Chondrocyte (in vitro differentiated cells): ENCODE results near the gene COL4A4. TPM values are rescaled to one million over a fixed set of nuclear protein-coding genes. Genes with fewer than 3 reads are reported as not detected.
"Not testable (repeated sequence)": the region's sequence is repeated elsewhere in the genome, so short reads cannot be mapped to it uniquely, and the experiment has no call there.

Experiments used
- DNase-seq: peaks from one replicate; pipeline ENCODE4 v3.0.0; 2021; ENCODE audit warnings: mixed read lengths, low spot score
- H3K27ac Mint-ChIP-seq: one replicate; pipeline ENCODE4 v1.8.0; 2021; ENCODE audit warnings: mild to moderate bottlenecking, moderate library complexity, mixed read lengths; ENCODE audit not compliant: unreplicated experiment
- H3K27me3 Mint-ChIP-seq: 2 replicates; pipeline ENCODE4 v1.8.0; 2021; ENCODE audit warnings: low read depth, mixed read lengths
- H3K36me3 Mint-ChIP-seq: 2 replicates; pipeline ENCODE4 v1.8.0; 2021; ENCODE audit warnings: low read depth, mixed read lengths
- H3K4me1 Mint-ChIP-seq: 2 replicates; pipeline ENCODE4 v1.8.0; 2021; ENCODE audit warnings: low read depth, mild to moderate bottlenecking, mixed read lengths
- H3K4me3 Mint-ChIP-seq: one replicate; pipeline ENCODE4 v1.8.0; 2021; ENCODE audit warnings: mild to moderate bottlenecking, moderate library complexity, mixed read lengths; ENCODE audit not compliant: unreplicated experiment
- H3K9me3 Mint-ChIP-seq: 2 replicates; pipeline ENCODE4 v1.8.0; 2021; ENCODE audit warnings: low read depth, mixed read lengths
- total RNA-seq: library from RNA; stranded (reverse); gene quantifications from 3 replicates; pipeline ENCODE4 v1.2.1, GENCODE V29; 2021
- TF ChIP-seq, protein P1 (sequence below): fragments of 200-600 bp; sonication (generic); IDR thresholded peaks from 2 replicates; pipeline ENCODE4 v1.5.0; 2021; ENCODE audit warnings: antibody characterized with exemption, mild to moderate bottlenecking, moderate library complexity

COL4A4 gene
- total RNA-seq, 1 donor from 2014 or later = 7.3 TPM

DNA sequence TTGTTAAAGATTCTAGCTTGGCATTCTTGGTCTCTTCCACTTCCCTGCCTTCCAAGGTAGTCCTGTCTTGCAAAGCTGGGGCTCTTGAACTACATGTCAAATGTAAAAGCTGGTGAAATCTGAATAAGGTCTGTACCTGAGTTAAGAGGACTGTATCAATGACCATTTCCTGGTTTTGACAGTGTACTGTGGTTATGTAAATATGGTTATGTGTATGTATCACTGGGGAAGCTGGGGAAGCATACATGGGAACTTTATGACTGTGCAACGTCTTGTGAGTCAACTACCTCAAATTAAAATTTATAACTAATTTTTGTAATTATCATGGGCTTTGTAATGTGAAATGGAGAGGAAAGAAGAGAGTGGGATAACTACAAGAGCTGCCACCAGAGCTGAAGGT is 81.7 kb downstream of the COL4A4 start:
- Mint-ChIP-seq H3K36me3 (peaks cover 2% of the 10 kb centered on the region), H3K4me1 (peaks cover 6% of the 10 kb centered on the region), H3K27me3 (no peaks in the 10 kb centered on the region), H3K4me3 (no peak overlapping the region), H3K27ac (no peak overlapping the region), H3K9me3 (peaks cover 2% of the 10 kb centered on the region)
- no peak for DNase-seq
- TF ChIP-seq, protein P1, sequence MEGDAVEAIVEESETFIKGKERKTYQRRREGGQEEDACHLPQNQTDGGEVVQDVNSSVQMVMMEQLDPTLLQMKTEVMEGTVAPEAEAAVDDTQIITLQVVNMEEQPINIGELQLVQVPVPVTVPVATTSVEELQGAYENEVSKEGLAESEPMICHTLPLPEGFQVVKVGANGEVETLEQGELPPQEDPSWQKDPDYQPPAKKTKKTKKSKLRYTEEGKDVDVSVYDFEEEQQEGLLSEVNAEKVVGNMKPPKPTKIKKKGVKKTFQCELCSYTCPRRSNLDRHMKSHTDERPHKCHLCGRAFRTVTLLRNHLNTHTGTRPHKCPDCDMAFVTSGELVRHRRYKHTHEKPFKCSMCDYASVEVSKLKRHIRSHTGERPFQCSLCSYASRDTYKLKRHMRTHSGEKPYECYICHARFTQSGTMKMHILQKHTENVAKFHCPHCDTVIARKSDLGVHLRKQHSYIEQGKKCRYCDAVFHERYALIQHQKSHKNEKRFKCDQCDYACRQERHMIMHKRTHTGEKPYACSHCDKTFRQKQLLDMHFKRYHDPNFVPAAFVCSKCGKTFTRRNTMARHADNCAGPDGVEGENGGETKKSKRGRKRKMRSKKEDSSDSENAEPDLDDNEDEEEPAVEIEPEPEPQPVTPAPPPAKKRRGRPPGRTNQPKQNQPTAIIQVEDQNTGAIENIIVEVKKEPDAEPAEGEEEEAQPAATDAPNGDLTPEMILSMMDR = no peak

DNA sequence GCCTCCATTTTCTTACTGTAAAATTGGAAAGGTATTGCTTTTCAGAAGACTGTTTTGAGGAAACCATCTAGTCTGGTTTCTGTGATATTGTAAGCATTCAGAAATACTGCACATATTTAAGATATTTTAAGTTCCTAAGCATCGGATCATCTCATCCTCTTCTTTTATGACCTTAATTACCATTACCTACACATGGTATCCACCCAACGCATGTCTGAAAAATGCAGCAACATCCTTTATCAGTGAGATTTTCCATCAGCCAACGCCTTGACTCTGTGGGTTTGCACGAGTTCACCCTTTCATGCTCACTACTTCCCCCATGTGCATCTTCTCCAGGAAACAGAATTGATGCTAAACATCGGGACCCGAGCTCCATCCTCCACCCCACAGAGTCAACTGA is 84.3 kb downstream of the COL4A4 start:
- Mint-ChIP-seq H3K27ac (no peak overlapping the region), H3K27me3 (no peaks in the 10 kb centered on the region), H3K4me3 (no peak overlapping the region), H3K9me3 (peaks cover 6% of the 10 kb centered on the region), H3K4me1 (peaks cover 6% of the 10 kb centered on the region), H3K36me3 (peaks cover 2% of the 10 kb centered on the region)
- TF ChIP-seq, protein P1 = no peak
- DNase-seq = no peak

DNA sequence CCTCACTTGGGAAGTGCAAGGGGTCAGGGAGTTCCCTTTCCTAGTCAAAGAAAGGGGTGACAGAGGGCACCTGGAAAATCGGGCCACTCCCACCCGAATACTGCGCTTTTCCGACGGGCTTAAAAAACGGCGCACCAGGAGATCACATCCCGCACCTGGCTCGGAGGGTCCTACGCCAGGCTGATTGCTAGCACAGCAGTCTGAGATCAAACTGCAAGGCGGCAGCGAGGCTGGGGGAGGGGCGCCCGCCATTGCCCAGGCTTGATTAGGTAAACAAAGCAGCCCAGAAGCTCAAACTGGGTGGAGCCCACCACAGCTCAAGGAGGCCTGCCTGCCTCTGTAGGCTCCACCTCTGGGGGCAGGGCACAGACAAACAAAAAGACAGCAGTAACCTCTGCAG is 98.9 kb downstream of the COL4A4 start:
- H3K9me3 Mint-ChIP-seq = peaks cover 11% of the 10 kb centered on the region
- not testable (repeated sequence) for H3K27ac Mint-ChIP-seq

DNA sequence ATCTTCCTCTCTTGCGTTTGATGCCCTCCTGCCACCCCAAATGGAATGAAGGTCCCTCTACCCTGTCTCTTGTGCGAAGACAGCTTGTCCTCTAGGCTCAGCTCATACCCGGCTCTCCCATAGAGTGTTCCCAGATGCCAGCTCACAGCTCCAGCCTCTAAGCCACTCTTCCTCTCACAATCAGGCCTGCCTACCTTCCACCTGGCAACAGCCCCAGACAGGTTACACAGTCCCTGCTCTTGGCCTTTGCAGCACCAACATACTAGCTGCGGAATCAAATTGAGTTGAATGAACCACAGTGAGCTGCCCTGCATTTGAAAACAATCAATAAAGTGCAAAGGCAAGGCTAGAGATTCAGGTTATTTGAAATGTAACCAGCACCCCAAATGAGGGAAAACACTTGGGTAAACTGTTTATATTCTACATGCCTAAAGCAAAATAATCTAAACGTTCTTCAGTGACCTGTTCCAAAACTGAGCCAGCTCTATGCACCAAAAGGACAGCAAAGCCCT is 105.1 kb downstream of the COL4A4 start:
- TF ChIP-seq, protein P1 = no peak
- no peak for DNase-seq
- Mint-ChIP-seq H3K36me3 (no peaks in the 10 kb centered on the region), H3K27ac (no peak overlapping the region), H3K4me1 (no peaks in the 10 kb centered on the region), H3K4me3 (no peak overlapping the region), H3K9me3 (peaks cover under 1% of the 10 kb centered on the region), H3K27me3 (no peaks in the 10 kb centered on the region)

More for the DNA sequence above, 98.9 kb downstream of the COL4A4 start:
- DNase-seq, H3K4me1 Mint-ChIP-seq, H3K36me3 Mint-ChIP-seq, H3K27me3 Mint-ChIP-seq: not testable (repeated sequence)
- H3K4me3 Mint-ChIP-seq = peak overlapping the region; percentile 40

DNA sequence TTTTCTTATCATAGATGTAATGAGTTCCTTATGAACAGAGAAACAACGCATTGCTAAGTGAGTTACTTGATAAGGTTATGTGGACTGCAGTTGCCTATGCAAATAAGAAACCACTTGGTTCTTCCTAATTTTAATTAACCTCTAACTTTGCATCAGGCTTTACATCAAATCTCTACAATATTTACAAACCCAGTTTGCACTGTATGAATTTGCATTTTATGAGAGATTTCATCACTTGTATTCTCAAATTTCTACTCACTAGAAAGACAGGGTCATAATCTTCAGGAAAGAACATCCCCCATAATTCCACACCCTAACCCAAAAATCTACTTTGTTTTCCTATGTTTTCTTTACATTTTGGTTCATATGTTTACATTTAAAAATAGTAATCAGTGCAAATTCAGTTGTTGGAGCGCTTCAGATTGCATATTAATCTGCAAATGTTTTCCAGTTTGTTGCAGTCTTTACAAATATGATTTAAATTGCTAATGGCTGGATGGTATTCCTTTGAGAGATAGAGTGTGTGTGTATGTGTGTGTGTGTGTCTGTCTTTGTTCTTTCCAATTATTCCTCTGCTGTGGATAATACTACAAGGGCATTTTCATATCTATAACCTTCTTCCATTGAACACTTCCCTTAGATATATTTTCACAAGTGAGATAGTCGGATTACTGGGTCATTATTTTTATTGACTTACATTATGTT is 106.1 kb downstream of the COL4A4 start:
- Mint-ChIP-seq H3K4me1 (no peaks in the 10 kb centered on the region), H3K9me3 (no peaks in the 10 kb centered on the region)

More for the DNA sequence above, 106.1 kb downstream of the COL4A4 start:
- no peak for DNase-seq
- TF ChIP-seq, protein P1 = no peak
- Mint-ChIP-seq H3K36me3 (no peaks in the 10 kb centered on the region), H3K27me3 (no peaks in the 10 kb centered on the region), H3K27ac (no peak overlapping the region), H3K4me3 (no peak overlapping the region)
